ENCODE measurements around the gene PKP4.

DNA sequence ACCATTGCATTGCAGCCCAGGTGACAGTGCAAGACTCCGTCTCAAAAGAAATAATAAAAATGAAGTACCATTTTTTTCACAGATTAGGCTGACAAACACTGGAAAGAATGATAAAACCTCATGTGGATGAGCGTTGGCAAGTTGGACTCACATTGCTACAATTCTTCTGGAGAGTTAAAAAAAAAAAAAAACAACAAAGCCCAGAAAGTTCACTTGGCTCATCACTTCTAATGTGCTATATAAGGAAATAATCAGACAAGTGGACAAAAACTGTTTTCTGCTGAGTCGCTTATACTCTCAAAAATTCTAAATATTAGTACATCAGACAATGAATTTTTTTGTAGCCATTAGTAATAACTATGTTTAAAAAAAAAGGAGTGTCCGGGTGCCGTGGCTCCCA is 38.4 kb downstream of the PKP4 start:
- TF ChIP-seq POLR2A (IDR thresholded peaks at IDR 0.05) (no peak), CTCF (IDR thresholded peaks at IDR 0.05) (no peak)
